A549 treated with AZD2906 at 1 μM for 4 hours (cell line): ENCODE measurements around the gene CNGA2. TPM values are rescaled to one million over a fixed set of nuclear protein-coding genes. Genes with fewer than 3 reads are reported as not detected.

Experiments
- total RNA-seq: library from RNA; stranded (reverse); fragments of 200-300 nt; extraction: Qiagen RNA extraction; gene quantifications from 5 replicates; pipeline ENCODE4 v1.2.3, GENCODE V29; 2022

Gene CNGA2
- total RNA-seq: not detected in 5 replicates

DNA sequence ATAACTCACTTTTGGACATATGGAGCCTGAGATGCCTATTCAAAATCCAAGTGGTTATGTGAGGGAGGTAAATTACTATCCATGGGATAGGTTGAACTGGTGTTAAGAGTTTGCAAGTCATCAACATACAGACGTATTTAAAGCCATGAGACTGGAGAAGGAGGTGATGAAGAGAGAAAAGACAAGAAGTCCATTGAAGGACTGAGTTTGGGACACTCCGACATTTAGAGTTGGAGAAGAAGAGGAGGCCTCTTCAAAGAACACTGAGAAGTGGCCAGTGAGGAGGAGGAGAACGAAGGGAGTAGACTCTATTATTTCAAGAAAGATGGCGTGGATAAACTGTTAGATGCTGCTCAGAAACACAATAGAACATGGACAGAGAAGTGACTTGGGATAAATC lies at the start of gene CNGA2:
TSS of gene CNGA2 (plus strand) at position 301 of the 400 bp plus-strand sequence. CDS start 3,738 bp downstream, outside the sequence.

DNA sequence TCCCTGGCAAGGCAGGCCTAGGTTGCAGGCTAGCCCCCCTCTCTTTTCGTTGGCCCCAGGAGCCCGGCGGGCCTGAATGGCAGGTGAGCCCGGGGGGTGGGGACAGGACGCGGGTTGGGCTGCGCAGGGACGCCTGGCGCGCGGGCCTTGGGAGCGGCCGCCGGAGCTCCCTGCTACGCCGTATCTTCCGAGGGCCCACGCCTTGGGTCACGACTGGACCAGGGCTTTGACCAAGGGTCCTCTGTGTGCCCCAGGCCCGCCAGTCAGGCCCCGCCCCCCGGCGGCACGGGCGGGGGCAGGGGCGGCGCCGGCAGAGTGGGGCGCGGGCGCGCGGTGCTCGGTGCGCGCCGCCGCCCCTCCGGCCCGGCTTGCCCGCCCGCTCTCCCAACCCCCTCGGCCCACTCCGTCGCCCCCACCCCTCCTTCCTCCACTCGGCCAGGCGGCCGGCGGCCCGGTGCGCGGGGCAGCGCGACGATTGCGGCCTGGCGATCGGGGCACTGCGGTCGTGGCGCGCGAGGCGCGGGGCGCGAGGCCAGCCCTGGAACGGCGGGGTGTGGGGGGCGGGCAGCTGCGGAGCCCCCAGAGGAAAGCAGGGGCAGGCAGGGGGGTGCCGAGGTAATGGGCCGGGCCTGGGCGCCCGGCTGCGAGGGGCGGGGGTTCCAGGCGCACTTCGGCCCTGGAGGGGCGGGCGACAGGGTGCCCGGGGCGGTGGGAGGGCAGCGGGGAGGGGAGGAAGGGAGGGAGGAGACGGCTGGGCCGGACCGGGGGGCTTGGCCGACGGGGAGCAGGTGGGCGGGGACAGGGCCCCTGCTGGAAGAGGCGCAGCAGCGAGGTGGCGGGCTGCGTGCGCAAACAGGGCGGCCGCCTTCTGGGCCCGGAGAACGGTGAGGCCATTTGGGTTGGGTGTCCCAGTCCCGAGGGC lies 39.6 kb upstream of the CNGA2 start, which contains the start of gene PRRG3:
TSS of gene PRRG3 (plus strand) at position 798 of the 922 bp plus-strand sequence. CDS start 3,357 bp downstream, outside the sequence.

DNA sequence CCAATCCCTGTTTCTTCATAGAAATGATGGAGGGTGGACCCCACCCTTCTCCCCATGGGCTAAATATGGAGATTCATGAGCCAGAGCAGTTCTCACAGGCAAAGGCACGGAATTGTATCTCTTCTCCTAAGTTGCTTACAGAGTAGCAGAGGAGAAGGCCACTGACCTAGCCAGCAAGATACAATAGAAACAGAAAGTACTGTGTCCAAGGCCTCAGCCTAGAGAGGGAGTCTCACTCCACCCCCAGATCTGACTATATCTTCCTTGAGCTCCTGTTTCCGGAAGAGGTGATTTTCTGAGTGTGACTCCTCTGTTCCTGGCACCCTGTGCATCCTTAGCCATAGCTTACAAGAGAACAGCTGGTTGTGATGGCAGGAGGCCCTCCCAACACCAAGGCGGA lies 18.8 kb upstream of the CNGA2 start, which contains the start of gene FATE1:
TSS of gene FATE1 (plus strand) at position 284 of the 400 bp plus-strand sequence. CDS start at position 369, 85 bp downstream.

Other genes starting within 250 kb of the CNGA2 start
- gene PASD1, start 171.1 kb upstream of the CNGA2 start, total RNA-seq: not detected in 5 replicates
- not detected in 5 replicates for gene PRRG3, start 39.3 kb upstream of the CNGA2 start, total RNA-seq
- gene FATE1, start 18.7 kb upstream of the CNGA2 start, total RNA-seq: 0.17 TPM in 1 of 5 replicates, not detected in the others
- gene MAGEA4, start 178.1 kb downstream of the CNGA2 start, total RNA-seq: not detected in 5 replicates
- 11.5 to 18.6 TPM (median 12.8 TPM) in 5 replicates for gene GABRE, start 239.9 kb downstream of the CNGA2 start, total RNA-seq